ENCODE results near the gene MRTFA.

Gene MRTFA

GRCh38 chr22:40410731-40411505 lies 225.6 kb downstream of the MRTFA start:
- no peak for DNase-seq (ENCODE audit: low read depth)

- no peak for DNase-seq (ENCODE audit: low read depth)
Observed at GRCh38 chr22:40410272-40410671, 226.2 kb downstream of the MRTFA start.

GRCh38 chr22:40409613-40410113 lies 226.9 kb downstream of the MRTFA start:
- no peak for DNase-seq (ENCODE audit: low read depth)

GRCh38 chr22:40408718-40409612 lies 227.6 kb downstream of the MRTFA start:
- DNase-seq (ENCODE audit: low read depth) = no peak

GRCh38 chr22:40407831-40408717 lies 228.4 kb downstream of the MRTFA start:
- no peak for DNase-seq (ENCODE audit: low read depth)

- DNase-seq (ENCODE audit: low read depth) = no peak
Observed at GRCh38 chr22:40407021-40407761, 229.3 kb downstream of the MRTFA start.

- DNase-seq (ENCODE audit: low read depth) = no peak
Observed at GRCh38 chr22:40406063-40406890, 230.2 kb downstream of the MRTFA start.

- DNase-seq (ENCODE audit: low read depth) = no peak
Observed at GRCh38 chr22:40405178-40406062, 231.1 kb downstream of the MRTFA start.

GRCh38 chr22:40404251-40405177 lies 232.0 kb downstream of the MRTFA start:
- no peak for DNase-seq (ENCODE audit: low read depth)

- DNase-seq (ENCODE audit: low read depth) = no peak
Observed at GRCh38 chr22:40403651-40404050, 232.9 kb downstream of the MRTFA start.

GRCh38 chr22:40403141-40403540 lies 233.4 kb downstream of the MRTFA start:
- no peak for DNase-seq (ENCODE audit: low read depth)

- no peak for DNase-seq (ENCODE audit: low read depth)
Observed at GRCh38 chr22:40401981-40402406, 234.5 kb downstream of the MRTFA start.

GRCh38 chr22:40401532-40401931 lies 235.0 kb downstream of the MRTFA start:
- DNase-seq (ENCODE audit: low read depth) = no peak

GRCh38 chr22:40400159-40400558 lies 236.4 kb downstream of the MRTFA start:
- DNase-seq (ENCODE audit: low read depth) = no peak

- no peak for DNase-seq (ENCODE audit: low read depth)
Observed at GRCh38 chr22:40399621-40400020, 236.9 kb downstream of the MRTFA start.

- DNase-seq (ENCODE audit: low read depth) = no peak
Observed at GRCh38 chr22:40397396-40397795, 239.1 kb downstream of the MRTFA start.

- DNase-seq (ENCODE audit: low read depth) = no peak
Observed at GRCh38 chr22:40396882-40397281, 239.6 kb downstream of the MRTFA start.

GRCh38 chr22:40395607-40396006 lies 240.9 kb downstream of the MRTFA start:
- no peak for DNase-seq (ENCODE audit: low read depth)

Data from stimulated activated CD8-positive, alpha-beta memory T cell treated with anti-CD3 and anti-CD28 coated beads, Interleukin-15, amount 100 ng/mL, for 24 hours (primary cell).